Smooth muscle cell (in vitro differentiated cells): ENCODE results near the gene BCAS3. TPM values are rescaled to one million over a fixed set of nuclear protein-coding genes. Genes with fewer than 3 reads are reported as not detected.

Experiments
- DNase-seq: peaks from one replicate; lab custom pipeline; 2025; ENCODE audit not compliant: unreplicated experiment; lab: John Stamatoyannopoulos, UW
- H2AFZ ChIP-seq: fragments of 200-600 bp; sonication (generic); 2 replicates; pipeline ENCODE4 v1.6.0; 2016; ENCODE audit warnings: antibody characterized with exemption, low read depth, mild to moderate bottlenecking
- H3F3A ChIP-seq: fragments of 200-600 bp; sonication (generic); 2 replicates; pipeline ENCODE4 v1.6.0; 2017; ENCODE audit warnings: antibody characterized with exemption, low read depth
- H3K27ac ChIP-seq: fragments of 200-600 bp; sonication (generic); 2 replicates; pipeline ENCODE4 v1.5.1; 2016; ENCODE audit warnings: low read depth, mild to moderate bottlenecking
- H3K27me3 ChIP-seq: fragments of 200-600 bp; sonication (generic); 2 replicates; pipeline ENCODE4 v1.6.1; 2016; ENCODE audit warnings: low read depth, mild to moderate bottlenecking
- H3K36me3 ChIP-seq: fragments of 200-600 bp; sonication (generic); 2 replicates; pipeline ENCODE4 v1.5.1; 2016; ENCODE audit warnings: low read depth
- H3K4me1 ChIP-seq: fragments of 200-600 bp; sonication (generic); 2 replicates; pipeline ENCODE4 v1.5.1; 2016; ENCODE audit warnings: low read depth
- H3K4me2 ChIP-seq: fragments of 200-600 bp; sonication (generic); 2 replicates; pipeline ENCODE4 v1.6.0; 2016; ENCODE audit warnings: mild to moderate bottlenecking
- H3K4me3 ChIP-seq: fragments of 200-600 bp; sonication (generic); 2 replicates; pipeline ENCODE4 v1.5.1; 2016; ENCODE audit warnings: mild to moderate bottlenecking
- H3K79me2 ChIP-seq: fragments of 200-600 bp; sonication (generic); 2 replicates; pipeline ENCODE4 v1.6.0; 2016; ENCODE audit warnings: low read depth, mild to moderate bottlenecking
- H3K9ac ChIP-seq: fragments of 200-600 bp; sonication (generic); 2 replicates; pipeline ENCODE4 v1.6.0; 2016; ENCODE audit warnings: low read depth
- H3K9me3 ChIP-seq: fragments of 200-600 bp; sonication (generic); replicated peaks from 2 replicates; pipeline ENCODE4 v1.5.1; 2016; ENCODE audit warnings: low read depth
- H4K20me1 ChIP-seq: fragments of 200-600 bp; sonication (generic); 2 replicates; pipeline ENCODE4 v1.6.0; 2016; ENCODE audit warnings: low read depth
- CTCF ChIP-seq: fragments of 200-600 bp; sonication (generic); IDR thresholded peaks from 2 replicates; pipeline ENCODE4 v1.5.1; 2017; ENCODE audit warnings: borderline replicate concordance, mild to moderate bottlenecking, antibody characterized with exemption; ENCODE audit not compliant: insufficient read depth, poor library complexity, severe bottlenecking
- whole genome bisulfite sequencing: methylation state at CpG from one replicate; pipeline ENCODE4 v1.1.7; 2016; ENCODE audit warnings: low lambda C conversion rate; 5-methylcytosine and 5-hydroxymethylcytosine counted together
- polyA plus RNA-seq: library from polyadenylated mRNA; unstranded; fragments of >200 nt; fragmentation: Nextera tagmentation; extraction: Ambion mirVana; gene quantifications from 2 replicates; pipeline ENCODE4 v1.2.1, GENCODE V29; 2016
- total RNA-seq: library from RNA; depleted of rRNA; stranded (reverse); fragments of >200 nt; gene quantifications from 2 replicates; pipeline ENCODE4 v1.2.3, GENCODE V29; 2014

BCAS3 gene
- total and polyA plus RNA-seq, 2 experiments from 2014 or later, result 17.2 to 54.5 TPM

DNA sequence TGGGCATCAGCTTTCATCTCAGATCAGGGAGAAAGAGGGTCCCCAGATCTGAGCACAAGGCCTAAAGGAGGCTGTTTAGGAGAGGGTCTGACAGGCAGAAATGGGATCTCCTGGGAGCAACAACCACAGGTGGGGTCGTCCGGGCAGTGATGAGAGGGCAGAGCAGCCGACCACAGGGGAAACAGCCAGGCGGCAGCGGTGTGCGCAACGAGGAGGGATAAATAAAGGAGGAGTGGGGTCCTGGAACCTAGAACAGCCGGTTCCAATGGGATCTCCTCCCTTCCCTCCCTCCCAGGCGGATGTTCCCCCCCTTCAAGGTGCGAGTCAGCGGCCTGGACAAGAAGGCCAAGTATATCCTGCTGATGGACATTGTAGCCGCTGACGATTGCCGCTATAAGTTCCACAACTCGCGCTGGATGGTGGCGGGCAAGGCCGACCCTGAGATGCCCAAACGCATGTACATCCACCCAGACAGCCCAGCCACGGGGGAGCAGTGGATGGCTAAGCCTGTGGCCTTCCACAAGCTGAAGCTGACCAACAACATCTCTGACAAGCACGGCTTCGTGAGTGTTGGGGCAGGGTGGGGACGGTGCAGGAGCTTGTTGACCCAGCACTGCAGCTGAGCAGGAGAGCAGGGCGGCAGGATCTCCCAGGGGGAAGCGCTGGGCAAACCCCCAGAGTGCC is 723.9 kb downstream of the BCAS3 start:
- peaks cover 87% of the 10 kb centered on the region for H3K79me2 ChIP-seq
- H3F3A ChIP-seq, result peaks cover under 1% of the 10 kb centered on the region
- peaks cover 69% of the 10 kb centered on the region for H4K20me1 ChIP-seq
- no peak for DNase-seq
- peaks cover 52% of the 10 kb centered on the region for H3K27me3 ChIP-seq
- no peak overlapping the region for H2AFZ ChIP-seq
- H3K4me3 ChIP-seq, result peak overlapping the region; percentile 77
- WGBS, result 20% methylated on average over 25 of the region's 25 CpGs
- H3K4me1 ChIP-seq, result peaks cover 46% of the 10 kb centered on the region
- peak overlapping the region; percentile 67 for H3K9ac ChIP-seq
- TF ChIP-seq CTCF, result no peak
- peak overlapping the region; percentile 23 for H3K27ac ChIP-seq
- H3K9me3 ChIP-seq, result no peaks in the 10 kb centered on the region
- H3K36me3 ChIP-seq, result no peaks in the 10 kb centered on the region
- H3K4me2 ChIP-seq, result peak overlapping the region; percentile 97

- peaks cover 87% of the 10 kb centered on the region for H3K79me2 ChIP-seq
- peaks cover 75% of the 10 kb centered on the region for H4K20me1 ChIP-seq
- peaks cover 42% of the 10 kb centered on the region for H3K4me1 ChIP-seq
- no peak for DNase-seq
- no peak overlapping the region for H2AFZ ChIP-seq
- 29% methylated on average over 11 of the region's 11 CpGs for WGBS
- no peak overlapping the region for H3K9ac ChIP-seq
- peak overlapping the region; percentile 97 for H3K4me2 ChIP-seq
- peaks cover 6% of the 10 kb centered on the region for H3F3A ChIP-seq
- H3K36me3 ChIP-seq, result no peaks in the 10 kb centered on the region
- no peaks in the 10 kb centered on the region for H3K9me3 ChIP-seq
- no peak overlapping the region for H3K27ac ChIP-seq
- peaks cover 46% of the 10 kb centered on the region for H3K27me3 ChIP-seq
- H3K4me3 ChIP-seq, result peak overlapping the region; percentile 77
- no peak for TF ChIP-seq CTCF
These were observed 724.5 kb downstream of the BCAS3 start for GRCh38 chr17:61402073-61402541.

- peak overlapping the region; percentile 77 for H3K4me3 ChIP-seq
- H4K20me1 ChIP-seq, result peaks cover 84% of the 10 kb centered on the region
- H3K36me3 ChIP-seq, result no peaks in the 10 kb centered on the region
- H3K27ac ChIP-seq, result no peak overlapping the region
- peaks cover 37% of the 10 kb centered on the region for H3K4me1 ChIP-seq
- H3K27me3 ChIP-seq, result peaks cover 43% of the 10 kb centered on the region
- no peak for DNase-seq
- TF ChIP-seq CTCF, result no peak
- peaks cover 8% of the 10 kb centered on the region for H3F3A ChIP-seq
- H2AFZ ChIP-seq, result no peak overlapping the region
- no peaks in the 10 kb centered on the region for H3K9me3 ChIP-seq
- peaks cover 82% of the 10 kb centered on the region for H3K79me2 ChIP-seq
- H3K4me2 ChIP-seq, result peak overlapping the region; percentile 97
- no peak overlapping the region for H3K9ac ChIP-seq
- WGBS, result 24% methylated on average over 55 of the region's 55 CpGs
These were observed 725.5 kb downstream of the BCAS3 start for GRCh38 chr17:61402978-61403800.
